Lung microvascular endothelial cell (primary cell): ENCODE data around the gene USP36. TPM values are rescaled to one million over a fixed set of nuclear protein-coding genes. Genes with fewer than 3 reads are reported as not detected.
"Not testable (repeated sequence)": the region's sequence is repeated elsewhere in the genome, so short reads cannot be mapped to it uniquely, and the experiment has no call there.

ENCODE experiments used
- DNase-seq, 2 donors: peaks; one replicate each; pipeline versions ENCODE4 v3.0.0 to v3.0.0-alpha.2; 2010; ENCODE audit warnings: low read depth in 2 of 2
- total RNA-seq: library from RNA; depleted of rRNA; stranded (reverse); fragments of >200 nt; gene quantifications from 2 replicates; pipeline ENCODE4 v1.2.1, GENCODE V29; 2014

The USP36 gene
- total RNA-seq, 1 donor from 2014 or later = 9.9 TPM

GRCh38 chr17:78872486-78872885 is 31.9 kb upstream of the USP36 start:
- no peak for DNase-seq

- DNase-seq = no peak
Observed at GRCh38 chr17:78870621-78871020, 30.0 kb upstream of the USP36 start.

GRCh38 chr17:78868391-78868790 is 27.8 kb upstream of the USP36 start:
- DNase-seq = peak in 1 of 2 donors; percentile 39

DNA sequence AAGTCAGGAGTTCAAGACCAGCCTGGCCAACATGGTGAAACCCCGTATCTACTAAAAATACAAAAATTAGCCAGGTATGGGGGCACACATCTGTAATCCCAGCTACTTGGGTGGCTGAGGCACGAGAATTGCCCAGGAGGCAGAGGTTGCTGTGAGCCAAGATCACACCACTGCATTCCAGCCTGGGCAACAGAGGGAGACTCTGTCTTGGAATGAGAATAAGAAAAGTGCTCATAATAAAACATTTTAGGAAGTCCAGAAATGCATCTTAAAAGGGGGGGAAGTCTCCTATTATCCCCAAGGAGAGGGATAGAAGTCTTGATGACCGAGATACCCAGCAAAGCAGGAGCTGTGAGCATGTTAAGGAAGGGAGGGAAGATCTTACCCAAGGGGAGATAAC is 26.4 kb upstream of the USP36 start:
- not testable (repeated sequence) for DNase-seq

- DNase-seq = peak; percentile 80 to 86
Observed at GRCh38 chr17:78865682-78866390, 25.2 kb upstream of the USP36 start.

DNA sequence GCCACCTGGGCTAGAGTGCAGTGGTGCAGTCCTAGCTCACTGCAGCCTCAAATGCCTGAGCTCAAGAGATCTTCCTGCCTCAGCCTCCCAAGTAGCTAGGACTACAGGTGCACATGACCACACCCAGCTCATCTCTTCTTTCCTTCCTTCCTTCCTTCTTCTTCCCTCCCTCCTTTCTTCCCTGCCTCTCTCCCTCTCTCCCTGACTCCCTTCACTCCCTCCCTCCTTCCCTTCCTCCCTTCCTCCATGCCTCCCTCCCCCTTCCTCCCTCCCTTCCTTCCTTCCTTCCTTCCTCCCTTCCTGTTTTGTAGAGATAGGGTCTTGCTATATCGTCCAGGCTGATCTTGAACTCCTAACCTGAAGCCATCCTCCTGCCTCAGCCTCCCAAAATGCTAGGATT is 23.5 kb upstream of the USP36 start:
- no peak for DNase-seq

DNA sequence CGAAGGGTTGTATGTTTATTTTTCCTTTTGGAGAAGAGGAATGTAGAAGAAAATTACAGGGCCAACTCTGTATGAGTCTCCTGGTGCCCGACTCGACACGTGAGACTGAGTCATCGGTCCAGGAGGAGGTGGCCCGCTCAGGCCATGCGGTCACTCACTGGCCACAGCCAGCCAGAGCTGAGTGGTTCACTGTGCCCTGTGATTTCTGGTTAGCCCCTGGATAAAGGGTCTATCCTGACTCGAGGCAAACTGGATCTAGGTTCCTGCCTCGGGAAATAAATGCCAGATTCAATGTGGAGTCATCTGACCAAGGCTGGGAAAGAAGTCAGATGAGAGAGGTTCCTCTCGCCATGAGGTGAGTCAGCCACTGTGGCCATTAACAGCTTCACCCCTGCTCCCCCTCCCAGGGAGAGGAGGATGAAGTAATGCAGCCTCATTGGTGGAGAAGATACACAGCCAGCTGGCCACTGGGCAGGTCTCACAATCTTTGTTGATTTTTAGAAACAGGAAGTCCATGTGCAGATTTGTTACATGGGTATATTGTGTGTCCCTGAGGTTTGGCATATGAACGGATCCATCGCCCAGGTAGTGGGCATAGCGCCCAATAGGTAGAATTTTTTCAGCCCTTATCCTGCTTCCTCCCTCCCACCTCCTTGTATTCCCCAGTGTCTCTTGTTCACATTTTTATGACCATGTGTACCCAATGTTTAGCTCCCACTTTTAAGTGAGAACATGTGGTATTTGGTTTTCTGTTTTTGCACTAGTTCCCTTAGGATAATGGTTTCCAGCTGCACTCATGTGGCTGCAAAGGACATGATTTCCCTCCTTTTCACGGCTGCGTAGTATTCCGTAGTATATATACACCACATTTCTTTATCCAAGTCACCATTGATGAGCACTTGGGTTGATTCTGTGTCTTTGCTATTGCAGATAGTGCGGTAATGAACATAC is 21.7 kb upstream of the USP36 start:
- DNase-seq = peak; percentile 92 to 96

- DNase-seq = no peak
Observed at GRCh38 chr17:78861229-78861628, 20.6 kb upstream of the USP36 start.

GRCh38 chr17:78859051-78859450 is 18.4 kb upstream of the USP36 start:
- peak in 1 of 2 donors; percentile 35 for DNase-seq

DNA sequence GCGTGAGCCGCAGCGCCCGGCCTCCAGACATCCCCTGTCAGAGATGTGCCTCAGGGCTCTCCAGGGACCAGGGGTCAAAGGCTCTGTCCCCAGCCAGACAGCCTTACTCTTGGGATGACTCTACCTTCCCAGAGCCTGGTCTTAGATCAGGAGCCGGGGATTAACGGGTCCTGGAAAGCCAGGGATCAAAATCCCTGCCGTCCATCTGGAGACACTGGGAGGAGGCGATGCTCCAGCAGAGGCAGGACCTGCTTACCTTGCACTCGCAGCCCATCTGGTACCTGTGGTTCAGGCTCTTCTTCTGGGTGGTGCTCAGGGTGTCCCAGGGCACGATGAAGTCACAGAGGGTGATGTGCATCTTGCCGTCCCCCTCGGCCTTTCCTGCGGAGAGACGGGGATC is 16.7 kb upstream of the USP36 start:
- no peak for DNase-seq

DNA sequence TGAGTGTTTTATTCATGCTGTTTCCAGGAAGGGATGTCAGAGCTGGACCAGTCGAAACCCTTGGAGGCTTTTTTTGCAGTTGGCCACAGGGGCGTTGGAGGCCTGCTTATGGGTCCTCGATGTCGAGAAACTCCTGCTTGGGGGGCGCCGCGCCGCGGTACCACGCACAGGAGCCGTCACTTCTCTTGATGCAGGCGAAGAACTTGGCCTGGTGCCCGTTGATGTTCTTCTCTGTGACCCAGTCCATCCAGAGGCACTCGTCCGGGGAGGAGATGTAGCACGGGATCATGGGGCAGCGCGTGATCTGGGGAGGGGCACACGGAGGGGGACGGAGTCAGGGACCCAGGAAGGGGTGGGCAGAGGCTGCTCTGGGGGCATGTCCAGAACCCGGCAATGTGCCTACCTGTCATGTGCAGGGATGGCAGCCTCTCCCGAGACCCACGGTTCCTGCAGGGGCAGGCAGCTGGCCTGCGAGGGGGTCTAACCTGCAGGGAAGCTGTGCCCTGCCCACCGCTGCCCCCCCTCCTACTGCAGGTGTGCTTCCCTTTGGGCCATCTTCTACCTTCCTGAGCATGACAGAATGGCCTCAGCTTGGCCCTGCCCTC is 15.0 kb upstream of the USP36 start:
- DNase-seq = no peak

DNA sequence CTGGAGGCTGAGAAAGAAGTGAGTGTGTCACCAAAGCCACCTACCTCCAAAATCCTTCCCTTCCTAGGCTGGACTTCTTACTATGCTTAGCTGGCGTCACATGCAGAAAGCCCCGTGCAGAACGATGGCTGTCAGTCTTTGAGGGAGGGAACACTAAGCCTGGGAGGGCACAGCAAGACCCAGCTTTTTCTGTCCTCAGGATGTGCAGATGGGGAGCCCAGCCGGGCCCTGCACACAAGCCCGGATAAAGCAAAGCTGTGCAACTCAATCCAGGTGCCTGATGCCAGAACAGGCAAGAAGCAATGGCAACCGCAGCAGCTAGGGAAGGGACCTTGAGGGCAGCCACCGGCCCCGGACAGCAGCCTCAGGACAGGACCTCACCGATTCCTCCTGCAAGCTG is 13.9 kb upstream of the USP36 start:
- DNase-seq = no peak

DNA sequence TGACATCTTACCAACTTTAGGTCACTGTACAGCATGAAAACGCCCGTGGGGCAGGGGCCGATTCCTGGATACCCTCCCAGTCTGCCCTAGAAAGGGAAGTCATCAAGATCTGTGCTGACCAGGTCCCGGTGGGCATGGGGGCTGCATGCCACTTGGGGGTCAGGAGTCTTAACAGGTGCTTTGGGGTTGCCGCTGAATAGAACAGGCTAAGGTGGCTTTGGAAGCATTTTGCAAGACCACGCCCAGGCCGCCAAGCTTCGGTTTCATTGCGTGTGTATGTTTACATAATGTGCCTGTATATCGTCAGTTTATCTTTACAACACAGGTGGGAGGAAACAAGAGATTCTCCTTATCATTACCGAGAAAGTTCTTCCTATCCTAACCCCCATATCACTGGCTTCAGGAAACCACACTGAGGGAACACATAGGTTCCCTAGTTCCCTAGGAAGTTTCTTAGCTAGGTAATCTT is 13.3 kb upstream of the USP36 start:
- no peak for DNase-seq

DNA sequence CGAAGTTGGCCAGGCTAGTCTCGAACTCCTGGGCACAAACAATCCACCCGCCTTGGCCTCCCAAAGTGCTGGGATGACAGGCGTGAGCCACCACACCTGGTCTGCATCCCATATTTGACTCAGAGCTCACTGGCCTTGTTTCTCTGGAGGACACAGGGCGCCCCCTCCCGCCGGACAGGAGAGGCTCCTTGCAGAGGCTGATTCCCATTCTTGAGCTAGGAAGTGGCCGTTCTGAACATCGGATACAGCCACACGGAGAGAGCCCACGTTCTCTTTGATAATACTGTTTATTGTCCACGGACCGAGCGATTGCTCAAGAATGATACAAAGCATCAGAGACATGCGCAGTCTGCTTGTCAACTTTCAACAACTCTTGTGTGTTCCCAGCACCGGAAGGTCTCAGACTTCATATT is 12.1 kb upstream of the USP36 start:
- DNase-seq = no peak

- DNase-seq = no peak
Observed at GRCh38 chr17:78849026-78849425, 8.4 kb upstream of the USP36 start.

DNA sequence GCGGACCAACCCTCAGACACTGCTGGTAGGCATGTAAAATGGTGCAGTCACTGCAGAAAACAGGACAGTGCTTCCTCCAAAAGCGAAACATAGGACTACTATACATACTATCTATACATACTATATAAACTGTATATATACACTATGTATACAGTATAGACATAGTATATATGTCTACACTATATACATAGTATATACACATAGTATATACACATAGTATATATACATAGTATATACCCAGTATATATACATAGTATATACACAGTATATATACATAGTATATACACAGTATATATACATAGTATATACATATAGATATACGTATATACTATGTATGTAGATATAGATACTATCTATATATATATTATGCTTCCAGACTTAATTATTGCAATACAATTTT is 6.4 kb upstream of the USP36 start:
- DNase-seq = no peak

- DNase-seq = peak; percentile 71 to 80
Observed at GRCh38 chr17:78844301-78845005, 3.8 kb upstream of the USP36 start.

DNA sequence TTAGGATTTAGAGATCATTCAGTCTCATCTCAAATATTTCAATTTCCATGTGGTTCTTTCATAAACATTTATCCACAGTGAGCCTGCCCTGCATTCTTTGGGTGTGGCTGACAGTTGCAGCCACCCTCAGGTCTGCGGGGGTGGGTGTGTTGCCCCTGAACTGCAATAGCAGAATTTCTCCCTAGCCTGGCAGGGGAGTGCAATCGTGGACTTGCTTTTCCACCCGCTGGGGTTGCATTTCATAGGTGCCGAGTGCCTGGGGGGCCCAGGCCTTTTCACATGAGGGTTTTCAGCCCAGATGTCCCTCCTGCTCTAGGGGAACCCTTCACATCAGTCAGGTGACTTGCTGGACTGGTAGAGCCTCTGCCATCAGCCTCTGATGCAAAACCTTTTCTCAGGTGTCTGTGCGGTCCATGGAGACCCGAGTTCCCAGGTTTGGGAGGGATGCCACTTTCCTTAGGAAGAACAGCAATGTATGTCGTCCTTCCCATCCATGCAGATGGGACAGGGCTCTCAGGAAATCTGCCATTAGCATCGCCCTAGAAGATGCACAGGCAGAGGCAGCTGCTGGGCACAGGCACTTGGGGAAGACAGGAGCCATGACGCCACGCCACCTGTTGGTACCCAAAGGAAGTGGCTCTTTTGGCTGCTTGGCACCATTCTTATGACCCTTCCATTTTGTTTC is 2.4 kb upstream of the USP36 start:
- DNase-seq = peak; percentile 40 to 50

GRCh38 chr17:78840530-78840779 is 159 bp downstream of the USP36 start:
- no peak for DNase-seq

DNA sequence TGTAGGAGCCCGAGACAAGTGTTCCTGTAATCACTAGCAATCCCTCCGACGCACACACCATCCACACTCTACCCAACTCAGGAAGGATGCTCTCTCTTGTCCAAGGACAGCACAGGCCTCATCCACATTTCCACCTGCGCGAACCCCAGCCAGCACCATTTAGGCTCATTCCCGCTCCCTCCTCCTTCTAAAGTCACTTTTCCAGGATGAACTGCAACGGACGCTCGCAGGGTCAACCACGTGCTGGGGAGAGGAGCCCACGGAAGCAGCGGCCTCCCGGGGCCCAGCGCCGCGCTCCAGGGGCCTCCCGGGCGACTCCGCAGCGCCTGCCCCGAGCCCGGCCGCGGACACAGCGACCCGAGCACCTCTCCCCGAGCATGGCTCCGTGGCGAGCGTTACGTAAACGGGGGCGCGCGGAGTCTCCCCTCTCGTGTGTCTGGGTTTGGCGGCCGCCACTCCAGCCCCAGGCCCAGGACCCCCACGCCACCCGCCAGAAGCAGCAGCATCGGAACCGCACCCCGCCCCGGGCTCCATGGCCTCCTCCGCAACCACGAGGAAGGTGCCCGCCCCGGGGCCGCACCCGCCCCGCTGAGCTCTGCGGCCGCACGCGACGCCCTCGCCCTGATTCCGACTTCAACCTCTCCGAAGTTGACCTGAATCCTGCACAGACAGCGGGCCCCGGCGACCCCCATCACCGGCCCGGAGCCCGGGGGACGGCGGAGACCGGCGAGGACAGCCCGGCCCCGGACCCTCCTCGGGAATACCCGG is 668 bp downstream of the USP36 start:
- peak; percentile 36 to 52 for DNase-seq
